Fibroblast of the aortic adventitia (primary cell): Measurements from ENCODE around the gene ARHGEF4. TPM values are rescaled to one million over a fixed set of nuclear protein-coding genes. Genes with fewer than 3 reads are reported as not detected.

ENCODE experiments used
- DNase-seq: peaks from one replicate; pipeline ENCODE4 v3.0.0-alpha.2; 2010; ENCODE audit warnings: low read depth
- H3K4me3 ChIP-seq: 2 replicates; pipeline ENCODE4 v1.5.1; 2011; ENCODE audit warnings: low read depth, mild to moderate bottlenecking, control low read depth, low read length, moderate library complexity
- total RNA-seq: library from RNA; depleted of rRNA; stranded (reverse); fragments of >200 nt; gene quantifications from 2 replicates; pipeline ENCODE4 v1.2.3, GENCODE V29; 2012; ENCODE audit warnings: low replicate concordance
- TF ChIP-seq, protein P1 (sequence below): IDR thresholded peaks from 2 replicates; pipeline ENCODE4 v1.5.1; 2011; ENCODE audit warnings: mild to moderate bottlenecking, low read length, control low read depth, inconsistent platforms; ENCODE audit not compliant: insufficient read depth

The ARHGEF4 gene
- total RNA-seq, 1 donor: 5.2 TPM

DNA sequence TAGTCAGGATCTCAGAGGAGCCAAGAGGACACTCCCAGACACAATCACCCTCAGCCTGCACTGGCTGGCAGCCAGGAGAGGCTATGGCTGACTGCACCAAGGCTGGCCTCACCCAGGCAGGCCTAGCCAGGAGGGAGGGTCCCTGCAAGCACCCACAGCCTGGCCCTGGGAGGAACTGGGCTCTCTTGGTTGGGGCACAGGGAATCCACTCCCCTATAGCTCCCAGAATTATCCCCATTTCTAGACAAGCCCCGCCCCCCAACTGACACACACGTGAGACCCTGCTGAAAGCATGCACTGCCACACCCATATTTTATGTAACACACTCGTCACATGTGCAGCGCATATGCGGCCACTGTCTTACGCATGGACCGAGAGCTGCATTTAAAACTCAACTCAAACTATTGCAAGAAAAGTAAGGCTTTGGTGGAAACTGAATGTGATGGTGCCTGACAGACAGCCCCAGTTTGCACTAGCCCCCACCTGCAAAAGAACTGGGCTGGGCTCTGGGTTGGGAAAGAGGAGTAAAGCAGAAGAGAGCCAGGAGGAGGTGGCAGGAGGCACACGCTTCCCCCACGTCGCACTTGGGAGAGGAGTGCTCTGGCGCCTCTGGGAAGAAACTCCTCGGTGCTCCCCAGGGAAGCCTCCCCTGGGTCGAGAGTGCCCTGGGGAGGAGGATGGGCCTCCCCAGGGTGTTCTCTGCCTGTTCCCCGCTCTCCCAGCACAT lies 28.9 kb upstream of the ARHGEF4 start:
- DNase-seq: no peak
- TF ChIP-seq, protein P1, sequence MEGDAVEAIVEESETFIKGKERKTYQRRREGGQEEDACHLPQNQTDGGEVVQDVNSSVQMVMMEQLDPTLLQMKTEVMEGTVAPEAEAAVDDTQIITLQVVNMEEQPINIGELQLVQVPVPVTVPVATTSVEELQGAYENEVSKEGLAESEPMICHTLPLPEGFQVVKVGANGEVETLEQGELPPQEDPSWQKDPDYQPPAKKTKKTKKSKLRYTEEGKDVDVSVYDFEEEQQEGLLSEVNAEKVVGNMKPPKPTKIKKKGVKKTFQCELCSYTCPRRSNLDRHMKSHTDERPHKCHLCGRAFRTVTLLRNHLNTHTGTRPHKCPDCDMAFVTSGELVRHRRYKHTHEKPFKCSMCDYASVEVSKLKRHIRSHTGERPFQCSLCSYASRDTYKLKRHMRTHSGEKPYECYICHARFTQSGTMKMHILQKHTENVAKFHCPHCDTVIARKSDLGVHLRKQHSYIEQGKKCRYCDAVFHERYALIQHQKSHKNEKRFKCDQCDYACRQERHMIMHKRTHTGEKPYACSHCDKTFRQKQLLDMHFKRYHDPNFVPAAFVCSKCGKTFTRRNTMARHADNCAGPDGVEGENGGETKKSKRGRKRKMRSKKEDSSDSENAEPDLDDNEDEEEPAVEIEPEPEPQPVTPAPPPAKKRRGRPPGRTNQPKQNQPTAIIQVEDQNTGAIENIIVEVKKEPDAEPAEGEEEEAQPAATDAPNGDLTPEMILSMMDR: no peak
- no peak overlapping the region for H3K4me3 ChIP-seq

DNA sequence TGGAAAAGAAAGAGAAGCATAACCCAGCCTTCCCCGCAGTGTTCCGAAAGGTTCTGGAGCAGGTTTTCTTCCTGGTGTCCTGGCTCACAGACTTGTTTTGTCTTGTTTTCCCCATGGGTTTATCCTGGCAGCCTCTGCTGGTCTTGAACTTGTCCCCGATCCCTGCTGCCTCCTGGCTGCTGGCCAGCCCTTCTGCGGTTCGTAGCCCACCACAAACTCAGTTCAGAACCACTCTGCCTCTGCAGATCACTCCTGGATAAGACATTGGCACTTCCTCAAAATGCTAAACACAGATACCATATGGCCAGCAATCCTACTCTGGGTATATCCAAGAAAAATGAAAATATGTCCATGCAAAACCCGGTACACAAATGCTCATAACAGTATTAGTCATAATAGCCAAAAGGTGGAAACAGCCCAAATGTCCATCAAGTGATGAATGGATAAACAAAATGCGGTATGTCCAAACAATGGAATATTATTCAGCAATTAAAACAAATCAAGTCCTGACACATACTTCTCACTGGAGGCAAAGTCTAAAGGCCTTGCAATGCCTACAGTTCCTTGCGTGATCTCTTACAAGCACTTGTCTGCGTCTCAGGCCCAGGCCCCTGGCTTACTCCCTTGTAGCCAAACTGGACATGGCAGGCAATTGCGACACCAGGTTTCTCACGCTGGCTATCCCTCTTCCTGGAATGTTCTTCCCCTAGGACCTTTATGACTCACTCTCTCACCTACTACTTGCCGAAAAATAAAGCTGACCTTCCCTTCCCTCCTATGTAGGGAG lies 28.0 kb upstream of the ARHGEF4 start:
- no peak overlapping the region for H3K4me3 ChIP-seq
- TF ChIP-seq, protein P1: no peak
- peak; percentile 11 for DNase-seq

DNA sequence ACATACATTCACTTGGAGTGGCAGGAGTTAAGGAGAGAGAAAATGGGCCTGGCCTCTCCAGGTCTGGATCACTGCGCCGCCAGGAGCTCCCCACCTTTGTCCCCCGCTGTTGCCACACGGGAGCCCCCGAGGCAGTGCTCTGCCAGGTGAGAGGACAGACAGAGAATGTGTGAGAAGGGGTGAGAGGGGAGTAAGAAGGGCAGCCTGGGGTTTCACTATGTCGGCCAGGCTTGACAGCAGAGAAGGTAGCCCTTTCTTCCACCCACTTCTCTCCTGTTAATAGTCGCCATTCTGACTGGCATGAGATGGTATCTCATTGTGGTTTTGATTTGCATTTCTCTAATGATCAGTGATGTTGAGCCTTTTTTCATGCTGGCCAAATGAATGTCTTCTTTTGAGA lies 26.2 kb upstream of the ARHGEF4 start:
- DNase-seq: no peak
- H3K4me3 ChIP-seq: no peak overlapping the region
- TF ChIP-seq, protein P1: no peak

DNA sequence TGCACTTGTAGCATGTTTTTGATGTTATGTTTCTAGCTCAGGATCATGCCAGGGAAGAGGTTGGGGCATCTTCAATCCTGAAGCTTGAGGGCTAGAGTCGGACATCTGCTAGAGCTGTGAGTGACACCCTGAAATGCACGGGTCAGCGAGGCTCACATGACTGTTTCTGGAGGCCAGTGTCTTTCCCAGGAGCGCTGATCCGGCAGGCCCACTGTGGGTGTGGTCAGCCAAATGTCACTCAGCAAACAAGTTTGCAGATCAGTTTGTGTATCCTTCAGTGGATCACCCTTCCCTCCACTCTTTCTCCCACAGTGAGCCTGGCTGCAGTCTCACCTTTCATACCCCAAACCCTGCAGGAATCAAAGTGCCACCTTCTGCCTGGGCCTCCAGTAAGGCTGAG lies 23.0 kb upstream of the ARHGEF4 start:
- TF ChIP-seq, protein P1: no peak
- H3K4me3 ChIP-seq: no peak overlapping the region
- DNase-seq: no peak

DNA sequence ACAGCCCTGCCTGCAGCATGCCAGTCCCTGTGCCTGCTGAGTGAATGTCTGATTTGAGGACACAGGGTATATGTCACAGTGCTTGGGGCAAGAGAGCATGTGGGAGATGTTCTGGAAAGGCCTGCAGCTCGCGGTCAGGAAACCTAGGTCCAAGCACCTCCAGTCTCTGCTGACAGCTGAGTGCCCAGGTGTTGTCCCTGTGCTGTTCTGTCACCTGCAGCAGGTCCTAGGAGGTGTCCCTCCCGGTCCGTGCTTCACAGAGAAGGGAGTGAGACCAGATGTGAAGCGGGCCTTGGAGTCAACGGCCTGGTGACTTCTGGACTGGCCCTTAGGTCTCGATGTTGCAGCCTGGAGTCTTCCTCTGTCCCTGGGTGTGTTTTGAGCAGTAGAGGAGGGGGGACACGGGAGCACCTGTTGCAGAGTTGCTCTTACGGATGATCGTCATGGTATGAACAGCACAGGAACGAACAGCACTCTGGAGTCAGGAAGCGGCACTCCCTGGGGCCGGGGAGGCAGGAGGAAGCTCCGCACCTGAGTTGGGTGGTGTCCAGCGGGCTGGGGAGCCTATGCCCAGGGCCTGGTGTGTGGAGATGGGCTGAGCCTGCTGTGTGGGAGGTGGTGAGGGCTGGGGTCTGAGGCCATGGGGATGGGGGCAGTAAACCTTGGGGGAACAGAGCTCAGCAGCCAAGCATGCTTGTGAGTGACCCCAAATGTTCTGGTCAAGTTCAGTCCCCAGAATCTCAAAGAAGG lies 21.6 kb upstream of the ARHGEF4 start:
- H3K4me3 ChIP-seq: no peak overlapping the region
- DNase-seq: no peak
- TF ChIP-seq, protein P1: no peak

DNA sequence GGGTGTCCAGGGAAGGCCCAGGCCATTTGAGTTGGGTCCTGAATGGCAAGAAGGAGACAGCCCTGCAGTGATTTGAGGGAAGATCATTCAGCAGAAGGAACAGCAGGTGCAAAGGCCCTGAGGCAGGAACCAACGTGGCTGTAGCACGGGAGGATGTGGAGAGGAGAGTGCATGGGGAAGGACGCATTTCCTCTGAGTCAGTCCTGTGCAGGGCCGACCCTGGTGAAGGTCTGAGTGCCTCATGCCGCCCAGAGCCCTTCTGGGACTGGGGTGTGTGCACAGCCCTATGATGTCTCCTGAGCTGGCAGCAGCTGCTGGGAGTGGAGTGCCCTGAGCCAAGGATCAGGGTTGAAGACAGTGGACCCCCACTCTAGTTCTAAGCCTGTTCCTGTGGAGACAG lies 17.9 kb upstream of the ARHGEF4 start:
- TF ChIP-seq, protein P1: no peak

More for the DNA sequence above, 17.9 kb upstream of the ARHGEF4 start:
- no peak overlapping the region for H3K4me3 ChIP-seq
- DNase-seq: no peak
